A549 (cell line): Measurements from ENCODE around the gene IGLON5.

Source experiments
- EP300 ChIP-seq, 2 experiments: fragments of >200 bp; sonication (Bioruptor Twin); formaldehyde crosslinking; IDR thresholded peaks; 2 replicates in 1 of 2; 3 replicates in 1 of 2; pipeline ENCODE4 v1.6.1; 2016 to 2017
- HOXA7 ChIP-seq: fragments of 250-450 bp; sonication (Bioruptor Pico); IDR thresholded peaks from 2 replicates; pipeline ENCODE4 v1.5.0; 2020; ENCODE audit warnings: mild to moderate bottlenecking, moderate library complexity
- KDM1A ChIP-seq: fragments of 200-600 bp; sonication (generic); IDR thresholded peaks from 2 replicates; pipeline ENCODE4 v1.6.1; 2016; ENCODE audit warnings: low read depth, mild to moderate bottlenecking
- RCOR1 ChIP-seq: fragments of 150-350 bp; IDR thresholded peaks from 2 replicates; pipeline ENCODE4 v1.6.1; 2014; ENCODE audit warnings: antibody characterized with exemption, low read length, low read depth
- RFX5 ChIP-seq: fragments of 450-650 bp; IDR thresholded peaks from 2 replicates; pipeline ENCODE4 v1.7.1; 2014; ENCODE audit warnings: antibody characterized with exemption, mild to moderate bottlenecking, moderate library complexity
- TF ChIP-seq, protein P1 (sequence below): fragments of >200 bp; sonication (Bioruptor Twin); formaldehyde crosslinking; IDR thresholded peaks from 3 replicates; pipeline ENCODE4 v1.5.1; 2016
- TF ChIP-seq, protein P2 (sequence below): IDR thresholded peaks from 2 replicates; pipeline ENCODE4 v1.6.1; 2012

- TF ChIP-seq EP300 (IDR thresholded peaks at IDR 0.05) (no peak), HOXA7 (CRISPR knock-in tag) (no peak), RFX5 (no peak), RCOR1 (no peak), KDM1A (no peak)
- TF ChIP-seq, protein P1, sequence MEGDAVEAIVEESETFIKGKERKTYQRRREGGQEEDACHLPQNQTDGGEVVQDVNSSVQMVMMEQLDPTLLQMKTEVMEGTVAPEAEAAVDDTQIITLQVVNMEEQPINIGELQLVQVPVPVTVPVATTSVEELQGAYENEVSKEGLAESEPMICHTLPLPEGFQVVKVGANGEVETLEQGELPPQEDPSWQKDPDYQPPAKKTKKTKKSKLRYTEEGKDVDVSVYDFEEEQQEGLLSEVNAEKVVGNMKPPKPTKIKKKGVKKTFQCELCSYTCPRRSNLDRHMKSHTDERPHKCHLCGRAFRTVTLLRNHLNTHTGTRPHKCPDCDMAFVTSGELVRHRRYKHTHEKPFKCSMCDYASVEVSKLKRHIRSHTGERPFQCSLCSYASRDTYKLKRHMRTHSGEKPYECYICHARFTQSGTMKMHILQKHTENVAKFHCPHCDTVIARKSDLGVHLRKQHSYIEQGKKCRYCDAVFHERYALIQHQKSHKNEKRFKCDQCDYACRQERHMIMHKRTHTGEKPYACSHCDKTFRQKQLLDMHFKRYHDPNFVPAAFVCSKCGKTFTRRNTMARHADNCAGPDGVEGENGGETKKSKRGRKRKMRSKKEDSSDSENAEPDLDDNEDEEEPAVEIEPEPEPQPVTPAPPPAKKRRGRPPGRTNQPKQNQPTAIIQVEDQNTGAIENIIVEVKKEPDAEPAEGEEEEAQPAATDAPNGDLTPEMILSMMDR = peak; percentile 39; the same call in 2 of the 3 replicates
- TF ChIP-seq, protein P2, sequence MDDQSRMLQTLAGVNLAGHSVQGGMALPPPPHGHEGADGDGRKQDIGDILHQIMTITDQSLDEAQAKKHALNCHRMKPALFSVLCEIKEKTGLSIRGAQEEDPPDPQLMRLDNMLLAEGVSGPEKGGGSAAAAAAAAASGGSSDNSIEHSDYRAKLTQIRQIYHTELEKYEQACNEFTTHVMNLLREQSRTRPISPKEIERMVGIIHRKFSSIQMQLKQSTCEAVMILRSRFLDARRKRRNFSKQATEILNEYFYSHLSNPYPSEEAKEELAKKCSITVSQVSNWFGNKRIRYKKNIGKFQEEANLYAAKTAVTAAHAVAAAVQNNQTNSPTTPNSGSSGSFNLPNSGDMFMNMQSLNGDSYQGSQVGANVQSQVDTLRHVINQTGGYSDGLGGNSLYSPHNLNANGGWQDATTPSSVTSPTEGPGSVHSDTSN = no peak
Measured at GRCh38 chr19:51327066-51328001, 15.9 kb downstream of the IGLON5 start.
